Lung (tissue), 12 donors: ENCODE measurements around the gene DHX40. TPM values are rescaled to one million over a fixed set of nuclear protein-coding genes. Genes with fewer than 3 reads are reported as not detected.

Experiments
- ATAC-seq: fragments of 200-7000 bp; cut with Tn5 transposase; one replicate; pipeline ENCODE4 v1.9.1; 2020; ENCODE audit warnings: moderate number of reproducible peaks; ENCODE audit not compliant: insufficient read depth, low FRiP score
- DNase-seq, 3 donors: peaks; one replicate each; pipeline ENCODE4 v3.0.0-alpha.2; 2013 to 2017
- H3K27ac ChIP-seq, 2 donors: one replicate each; pipeline ENCODE4 v1.5.1; 2013; ENCODE audit warnings: mild to moderate bottlenecking in 2 of 2, moderate library complexity in 2 of 2, control low read depth in 1 of 2, inconsistent platforms in 1 of 2, low read depth in 1 of 2, low read length in 1 of 2
- H3K27me3 ChIP-seq, 3 donors: one replicate each; pipeline ENCODE4 v1.5.1; 2013; ENCODE audit warnings: low read length in 2 of 3; ENCODE audit not compliant: control insufficient read depth in 3 of 3, insufficient read depth in 3 of 3
- H3K36me3 ChIP-seq, 4 donors: one replicate each; pipeline ENCODE4 v1.5.1; 2013; ENCODE audit warnings: low read length in 4 of 4, mild to moderate bottlenecking in 1 of 4, moderate library complexity in 1 of 4; ENCODE audit not compliant: control insufficient read depth in 4 of 4, insufficient read depth in 4 of 4
- H3K4me1 ChIP-seq, 5 donors: one replicate each; pipeline ENCODE4 v1.5.1; 2013; ENCODE audit warnings: low read length in 5 of 5, mild to moderate bottlenecking in 2 of 5, moderate library complexity in 1 of 5; ENCODE audit not compliant: control insufficient read depth in 5 of 5, insufficient read depth in 5 of 5
- H3K4me3 ChIP-seq: one replicate; pipeline ENCODE4 v1.5.1; 2013; ENCODE audit warnings: mild to moderate bottlenecking, control low read depth, moderate library complexity
- H3K9ac ChIP-seq, 2 donors: one replicate each; pipeline ENCODE4 v1.5.1; 2013; ENCODE audit warnings: low read length in 2 of 2, control low read depth in 1 of 2; ENCODE audit not compliant: insufficient read depth in 1 of 2
- H3K9me3 ChIP-seq, 4 donors: one replicate each; pipeline ENCODE4 v1.5.1; 2013; ENCODE audit warnings: low read length in 3 of 4, mild to moderate bottlenecking in 1 of 4, moderate library complexity in 1 of 4; ENCODE audit not compliant: control insufficient read depth in 4 of 4, insufficient read depth in 3 of 4
- CTCF ChIP-seq: IDR thresholded peaks from 2 replicates; pipeline ENCODE4 v1.5.1; 2012; ENCODE audit warnings: mild to moderate bottlenecking; ENCODE audit errors: control extremely low read depth, extremely low read depth
- WGBS, 2 donors: extraction: QIAGEN DNeasy Blood & Tissue Kit; methylation state at CpG; one replicate each; pipeline ENCODE4 v1.1.7; 2013; 5-methylcytosine and 5-hydroxymethylcytosine counted together
- polyA plus RNA-seq, 2 donors: library from polyadenylated mRNA; stranded (reverse); fragments of 200-250 nt; gene quantifications; one replicate each; pipeline ENCODE4 v1.2.1, GENCODE V29; 2013
- total RNA-seq, 2 donors: library from RNA; depleted of rRNA in 1 of 2; stranded (reverse); fragments of >200 nt in 1 of 2; gene quantifications; one replicate each; pipeline ENCODE4 v1.2.1, GENCODE V29; 2014 to 2021
- donor health status: control.
- donor health status: control.
- donor health status: Bipolar disorder and iron deficiency.
- donor health status: healthy.
- donor health status: DM: yes; HTN: yes; CAD: no.

The DHX40 gene
- total and polyA plus RNA-seq, 4 donors: 12.5 to 74.5 (median 20.0) TPM

GRCh38 chr17:59641799-59642484 is 76.5 kb downstream of the DHX40 start:
- H3K27ac ChIP-seq: no peak overlapping the region
- no peaks in the 10 kb centered on the region for H3K9me3 ChIP-seq
- no peak overlapping the region for H3K4me3 ChIP-seq
- H3K27me3 ChIP-seq: no peaks in the 10 kb centered on the region
- no peak for TF ChIP-seq CTCF
- H3K36me3 ChIP-seq: peaks cover 0 to 4% (median 2%) of the 10 kb centered on the region in 4 donors
- peaks cover 2 to 24% (median 4%) of the 10 kb centered on the region in 5 donors for H3K4me1 ChIP-seq
- 15 to 34% methylated on average over 2 of the region's 2 CpGs for WGBS, 2 donors
- peak in 2 of 3 donors; percentile 14 to 23 for DNase-seq
- no peak for ATAC-seq
- peak overlapping the region in 1 of 2 donors; percentile 9 for H3K9ac ChIP-seq

GRCh38 chr17:59642565-59642964 is 77.2 kb downstream of the DHX40 start:
- peak in 2 of 3 donors; percentile 37 to 56 for DNase-seq
- Histone ChIP-seq H3K4me3 (no peak overlapping the region), H3K27me3 (no peaks in the 10 kb centered on the region), H3K9me3 (no peaks in the 10 kb centered on the region), H3K9ac (no peak overlapping the region), H3K4me1 (peaks cover 2 to 23% (median 4%) of the 10 kb centered on the region in 5 donors), H3K36me3 (peaks cover 4 to 11% (median 5%) of the 10 kb centered on the region in 4 donors), H3K27ac (peak overlapping the region in 1 of 2 donors; percentile 2)
- no peak for ATAC-seq
- no peak for TF ChIP-seq CTCF
- WGBS, 2 donors: 60 to 93% methylated on average over 1 of the region's 1 CpG

GRCh38 chr17:59643159-59644140 is 78.0 kb downstream of the DHX40 start:
- Histone ChIP-seq H3K4me3 (no peak overlapping the region), H3K27me3 (no peaks in the 10 kb centered on the region), H3K36me3 (peaks cover 5 to 19% (median 8%) of the 10 kb centered on the region in 4 donors), H3K9me3 (no peaks in the 10 kb centered on the region), H3K9ac (no peak overlapping the region), H3K27ac (peak overlapping the region in 1 of 2 donors; percentile 2), H3K4me1 (peaks cover 0 to 22% (median 3%) of the 10 kb centered on the region in 5 donors)
- DNase-seq: peak in 2 of 3 donors; percentile 48 to 65
- WGBS, 2 donors: 64 to 65% methylated on average over 5 of the region's 5 CpGs
- no peak for TF ChIP-seq CTCF
- no peak for ATAC-seq
